HepG2 (cell line): Measurements from ENCODE around the gene CABLES2. TPM values are rescaled to one million over a fixed set of nuclear protein-coding genes. Genes with fewer than 3 reads are reported as not detected.

Experiments
- ATAC-seq: fragments of 200-7000 bp; cut with Tn5 transposase; 3 replicates; pipeline ENCODE4 v1.9.1; 2020; ENCODE audit warnings: mild to moderate bottlenecking, moderate library complexity
- BruUV-seq: library from RNA; stranded (reverse); fragments of 400-500 nt; replicated peaks from 2 replicates; lab custom pipeline; 2021; lab: Mats Ljungman, UMichigan
- CTCF ChIA-PET: fragments of 300-600 bp; formaldehyde crosslinking; extraction: SDS; loops from one replicate; lab custom pipeline; 2021; ENCODE audit warnings: low total read pairs, inconsistent platforms, low intra/inter-chr PET ratio; lab: Yijun Ruan, JAX
- POLR2A ChIA-PET: fragments of 350-600 bp; sonication (Branson Sonifier 250); formaldehyde crosslinking; loops from one replicate; lab custom pipeline; 2020; ENCODE audit warnings: antibody characterized with exemption, inconsistent platforms; lab: Yijun Ruan, JAX
- DNase-seq: peaks from one replicate; pipeline ENCODE4 v3.0.0-alpha.2; 2015; ENCODE audit warnings: low spot score
- FAIRE-seq: peaks from 3 replicates; lab custom pipeline; 2011; peaks lifted over from hg19 to GRCh38; lab: Jason Lieb, UNC
- H2AFZ ChIP-seq: one replicate; pipeline ENCODE4 v1.6.1; 2011; ENCODE audit warnings: low read length, inconsistent platforms
- H3K27ac ChIP-seq: fragments of 300-600 bp; 3 replicates; pipeline ENCODE4 v1.8.0; 2011; ENCODE audit warnings: mixed run types, mild to moderate bottlenecking, mixed read lengths, low read length, inconsistent platforms; ENCODE audit not compliant: insufficient read depth; ENCODE audit errors: extremely low read length
- H3K27me3 ChIP-seq, 2 experiments: fragments of 200-600 bp in 1 of 2; 2 replicates in 1 of 2; 3 replicates in 1 of 2; pipeline versions ENCODE4 v1.6.0 to v1.8.0; 2011; ENCODE audit warnings: low read length in 2 of 2, mild to moderate bottlenecking in 2 of 2, moderate library complexity in 2 of 2, inconsistent platforms in 1 of 2; ENCODE audit not compliant: insufficient read depth in 2 of 2, control insufficient read depth in 1 of 2
- H3K36me3 ChIP-seq, 2 experiments: fragments of 200-600 bp in 1 of 2; replicated peaks in 1 of 2; 2 replicates in 1 of 2; 3 replicates in 1 of 2; pipeline versions ENCODE4 v1.5.1 to v1.8.0; 2011; ENCODE audit warnings: low read length in 2 of 2, inconsistent platforms in 1 of 2; ENCODE audit not compliant: insufficient read depth in 2 of 2, control insufficient read depth in 1 of 2
- H3K4me1 ChIP-seq: 2 replicates; pipeline ENCODE4 v1.5.1; 2012; ENCODE audit warnings: low read length, inconsistent platforms; ENCODE audit not compliant: insufficient read depth
- H3K4me2 ChIP-seq: 2 replicates; pipeline ENCODE4 v1.6.0; 2011; ENCODE audit warnings: low read depth, low read length, inconsistent platforms
- H3K4me3 ChIP-seq, 3 experiments: fragments of 200-600 bp in 1 of 3; sonication (generic), shearing (Covaris generic) in 1 of 3; replicated peaks in 1 of 3; 2 replicates each; pipeline ENCODE4 v1.5.1; 2011 to 2016; ENCODE audit warnings: low read length in 3 of 3, inconsistent platforms in 2 of 3, low read depth in 2 of 3, mild to moderate bottlenecking in 2 of 3, control low read depth in 1 of 3, mixed read lengths in 1 of 3; ENCODE audit not compliant: insufficient read depth in 1 of 3
- H3K79me2 ChIP-seq: one replicate; pipeline ENCODE4 v1.6.1; 2011; ENCODE audit warnings: low read length, inconsistent platforms; ENCODE audit not compliant: insufficient read depth
- H3K9ac ChIP-seq: 2 replicates; pipeline ENCODE4 v1.6.0; 2011; ENCODE audit warnings: mild to moderate bottlenecking, low read depth, low read length, inconsistent platforms; ENCODE audit not compliant: insufficient read depth
- H3K9me3 ChIP-seq: 2 replicates; pipeline ENCODE4 v1.5.1; 2012; ENCODE audit warnings: mild to moderate bottlenecking, low read length
- H4K20me1 ChIP-seq: 2 replicates; pipeline ENCODE4 v1.6.0; 2011; ENCODE audit warnings: inconsistent platforms, mild to moderate bottlenecking, low read length, moderate library complexity; ENCODE audit not compliant: insufficient read depth
- ARNT2 ChIP-seq: sonication (generic); formaldehyde crosslinking; IDR thresholded peaks from 2 replicates; pipeline ENCODE4 v1.8.0; 2022; ENCODE audit warnings: mild to moderate bottlenecking, low read depth, missing genetic modification reagents, moderate library complexity
- ELF1 ChIP-seq: sonication (generic); formaldehyde crosslinking; IDR thresholded peaks from 2 replicates; pipeline ENCODE4 v1.4.0; 2020; ENCODE audit warnings: missing genetic modification reagents
- FOSL1 ChIP-seq: sonication (generic); formaldehyde crosslinking; IDR thresholded peaks from 2 replicates; pipeline ENCODE4 v1.9.0; 2021; ENCODE audit warnings: missing genetic modification reagents, borderline replicate concordance
- KLF12 ChIP-seq: sonication (generic); formaldehyde crosslinking; IDR thresholded peaks from 2 replicates; pipeline ENCODE4 v1.4.0; 2020; ENCODE audit warnings: missing genetic modification reagents, borderline replicate concordance
- LCORL ChIP-seq, 2 experiments: fragments of 450-650 bp in 1 of 2; sonication (generic) in 1 of 2; formaldehyde crosslinking in 1 of 2; IDR thresholded peaks; 2 replicates each; pipeline versions ENCODE4 v1.5.0 to v1.6.1; 2017 to 2020; ENCODE audit warnings: antibody characterized with exemption in 1 of 2, missing genetic modification reagents in 1 of 2
- RAD51 ChIP-seq: fragments of 450-650 bp; IDR thresholded peaks from 2 replicates; pipeline ENCODE4 v1.6.1; 2016; ENCODE audit warnings: borderline replicate concordance
- REPIN1 ChIP-seq: sonication (generic); formaldehyde crosslinking; IDR thresholded peaks from 2 replicates; pipeline ENCODE4 v1.8.0; 2022; ENCODE audit warnings: missing genetic modification reagents, low read depth, mild to moderate bottlenecking, borderline replicate concordance
- REXO4 ChIP-seq: sonication (generic); formaldehyde crosslinking; IDR thresholded peaks from 2 replicates; pipeline ENCODE4 v1.8.0; 2022; ENCODE audit warnings: missing genetic modification reagents, mild to moderate bottlenecking, borderline replicate concordance
- SOX6 ChIP-seq, 2 experiments: fragments of 450-650 bp in 1 of 2; sonication (generic) in 1 of 2; formaldehyde crosslinking in 1 of 2; IDR thresholded peaks; 2 replicates each; pipeline versions ENCODE4 v1.4.0 to v1.6.1; 2017 to 2020; ENCODE audit warnings: antibody characterized with exemption in 1 of 2, mild to moderate bottlenecking in 1 of 2, missing genetic modification reagents in 1 of 2
- SP5 ChIP-seq: IDR thresholded peaks from 2 replicates; pipeline ENCODE4 v1.6.1; 2016; ENCODE audit warnings: low read depth, borderline replicate concordance
- ZNF432 ChIP-seq: sonication (generic); formaldehyde crosslinking; IDR thresholded peaks from 2 replicates; pipeline ENCODE4 v1.5.0; 2020; ENCODE audit warnings: missing genetic modification reagents, mild to moderate bottlenecking, borderline replicate concordance
- WGBS: methylation state at CpG from one replicate; pipeline ENCODE4 v1.1.6; 2017; ENCODE audit warnings: low lambda C conversion rate; 5-methylcytosine and 5-hydroxymethylcytosine counted together
- in situ Hi-C: cut with HindIII; loops from 2 replicates; pipeline ENCODE4 v1.10.0; 2017; ENCODE audit warnings: low pct_unique_long_range_greater_than_20kb; ENCODE audit not compliant: extremely low pct_ligation_motif_present
- intact Hi-C: fragments of 100-400 bp; cut with micrococcal nuclease; formaldehyde crosslinking; loops from one replicate; pipeline ENCODE4 v1.10.0; 2022; ENCODE audit not compliant: unreplicated experiment
- polyA plus RNA-seq, 8 experiments: library from polyadenylated mRNA; depleted of rRNA in 3 of 8; stranded (reverse) in 7 of 8; unstranded in 1 of 8; fragments of >200 nt; fragmentation: Illumina TruSeq in 4 of 8; extraction: Trizol in 4 of 8; gene quantifications; 2 replicates each; pipeline versions ENCODE4 v1.2.1 to v1.2.3, GENCODE V29; 2011 to 2016; ENCODE audit warnings: low read depth in 4 of 8, missing spikeins in 1 of 8, mixed read lengths in 1 of 8; ENCODE audit not compliant: insufficient read depth in 1 of 8
- total RNA-seq, 5 experiments: library from RNA; depleted of rRNA; stranded (reverse); fragments of >200 nt; fragmentation: Illumina TruSeq; extraction: Trizol; gene quantifications; 2 replicates each; pipeline ENCODE4 v1.2.3, GENCODE V29; 2016; ENCODE audit warnings: low read depth in 1 of 5
- TF ChIP-seq, protein P1 (sequence below): sonication (generic); formaldehyde crosslinking; IDR thresholded peaks from 2 replicates; pipeline ENCODE4 v1.4.0; 2020; ENCODE audit warnings: missing genetic modification reagents
- TF ChIP-seq, protein P2 (sequence below): IDR thresholded peaks from 2 replicates; pipeline ENCODE4 v1.4.0; 2020; ENCODE audit warnings: mild to moderate bottlenecking, missing genetic modification reagents
- TF ChIP-seq, protein P3 (sequence below): sonication (generic); formaldehyde crosslinking; conservative IDR thresholded peaks from 2 replicates; pipeline ENCODE4 v1.4.0; 2020; ENCODE audit warnings: missing genetic modification reagents
- TF ChIP-seq, protein P4 (sequence below): sonication (generic); formaldehyde crosslinking; IDR thresholded peaks from 2 replicates; pipeline ENCODE4 v1.5.0; 2020; ENCODE audit warnings: missing genetic modification reagents

Gene CABLES2
- total and polyA plus RNA-seq, 2 of the 13 experiments (the other 11 are each of a cell fraction or from before 2014, with no cell fraction given), result 5.2 to 9.7 TPM

DNA sequence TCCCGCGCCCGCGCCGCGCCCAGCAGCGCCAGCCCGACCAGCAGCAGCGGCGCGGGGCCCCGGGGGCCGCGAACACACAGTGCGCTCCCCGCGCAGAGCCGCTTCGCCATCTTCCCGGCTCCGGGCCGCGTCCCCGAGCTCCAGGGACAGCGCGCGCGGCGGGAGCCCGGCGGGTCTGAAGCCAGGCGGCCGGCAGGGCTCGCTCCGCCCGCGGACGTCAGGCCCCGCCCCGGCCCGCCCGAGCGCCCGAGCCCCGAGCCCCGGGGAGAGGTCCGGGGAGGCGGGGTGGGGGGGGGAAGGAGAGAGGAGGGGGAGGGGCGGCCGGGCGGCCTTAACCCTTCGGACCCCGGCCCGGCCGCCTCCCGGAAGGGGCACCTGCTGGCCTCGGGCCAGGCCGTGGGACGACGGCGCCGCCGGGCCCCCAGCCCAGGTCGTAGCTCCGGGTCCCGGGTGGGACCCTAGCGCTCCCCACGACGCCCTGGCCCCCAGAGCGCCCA lies 39.9 kb downstream of the CABLES2 start, which contains the start of gene LAMA5:
Gene LAMA5 (minus strand): TSS at position 177 of the 497 bp plus-strand sequence. CDS start 67 bp downstream, at position 110.
- BruUV-seq, result no TSS peak
- peak; percentile 55 for DNase-seq
- 2% methylated on average over 46 of the region's 70 CpGs for WGBS
- in situ Hi-C loops (loop anchor here (5.0 kb wide), 1 partner anchor 65 kb away; the partner anchor contains the start of gene ADRM1), intact Hi-C loops (loop anchor here (10.0 kb wide), 1 partner anchor 1598 kb away; the partner anchor contains the start of gene ZNF512B)
- Histone ChIP-seq H2AFZ (no peak within 1 kb of the TSS), H3K79me2 (peaks cover 35% of the 10 kb centered on the region), H3K27me3 (no peaks in the 10 kb centered on the region), H3K9ac (peak within 1 kb of the TSS; percentile 90), H4K20me1 (peaks cover 25% of the 10 kb centered on the region), H3K27ac (peak within 1 kb of the TSS; percentile 95), H3K4me2 (peak within 1 kb of the TSS; percentile 99), H3K9me3 (no peaks in the 10 kb centered on the region), H3K4me1 (peaks cover 84% of the 10 kb centered on the region), H3K36me3 (peaks cover 4 to 6% of the 10 kb centered on the region in 2 experiments; a peak in 2 of 5 replicates), H3K4me3 (peak within 1 kb of the TSS; percentile 76 to 95 (median 91))
- POLR2A ChIA-PET, result interaction anchor here (0.9 to 10.1 kb wide), 14 partner anchors 10 to 300 kb away, joined by 3 to 187 read pairs (median 19); partner anchors contain the start of genes ADRM1 and RPS21
- CTCF ChIA-PET, result interaction anchor here (2.0 to 2.5 kb wide), 2 partner anchors 9 to 65 kb away, joined by 8 to 10 read pairs; partner anchors contain the start of gene ADRM1
- peak; percentile 29 for ATAC-seq
- FAIRE-seq, result no peak
- TF ChIP-seq REPIN1 (0 out of 2 replicates have a peak, but pooled peaks have one; percentile 61), SP5 (CRISPR knock-in tag) (peak; percentile 51; the same call in 1 of the 2 replicates), ZNF432 (peak; percentile 67; the same call in 1 of the 2 replicates), KLF12 (CRISPR knock-in tag) (0 out of 2 replicates have a peak, but pooled peaks have one; percentile 9), FOSL1 (0 out of 2 replicates have a peak, but pooled peaks have one; percentile 5), ARNT2 (CRISPR knock-in tag) (peak; percentile 44; the same call in 1 of the 2 replicates), REXO4 (CRISPR knock-in tag) (0 out of 2 replicates have a peak, but pooled peaks have one; percentile 16), RAD51 (no peak), ELF1 (CRISPR knock-in tag) (no peak), LCORL (IDR thresholded peaks at IDR 0.05) (0 out of 2 replicates have a peak, but pooled peaks have one; percentile 38), LCORL (CRISPR knock-in tag; IDR thresholded peaks at IDR 0.05) (no peak), SOX6 (IDR thresholded peaks at IDR 0.05) (no peak), SOX6 (CRISPR knock-in tag; IDR thresholded peaks at IDR 0.05) (peak; percentile 38; the same call in 1 of the 2 replicates)
- TF ChIP-seq, protein P1, sequence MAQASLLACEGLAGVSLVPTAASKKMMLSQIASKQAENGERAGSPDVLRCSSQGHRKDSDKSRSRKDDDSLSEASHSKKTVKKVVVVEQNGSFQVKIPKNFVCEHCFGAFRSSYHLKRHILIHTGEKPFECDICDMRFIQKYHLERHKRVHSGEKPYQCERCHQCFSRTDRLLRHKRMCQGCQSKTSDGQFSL (CRISPR knock-in tag), result peak; percentile 94
- TF ChIP-seq, protein P2, sequence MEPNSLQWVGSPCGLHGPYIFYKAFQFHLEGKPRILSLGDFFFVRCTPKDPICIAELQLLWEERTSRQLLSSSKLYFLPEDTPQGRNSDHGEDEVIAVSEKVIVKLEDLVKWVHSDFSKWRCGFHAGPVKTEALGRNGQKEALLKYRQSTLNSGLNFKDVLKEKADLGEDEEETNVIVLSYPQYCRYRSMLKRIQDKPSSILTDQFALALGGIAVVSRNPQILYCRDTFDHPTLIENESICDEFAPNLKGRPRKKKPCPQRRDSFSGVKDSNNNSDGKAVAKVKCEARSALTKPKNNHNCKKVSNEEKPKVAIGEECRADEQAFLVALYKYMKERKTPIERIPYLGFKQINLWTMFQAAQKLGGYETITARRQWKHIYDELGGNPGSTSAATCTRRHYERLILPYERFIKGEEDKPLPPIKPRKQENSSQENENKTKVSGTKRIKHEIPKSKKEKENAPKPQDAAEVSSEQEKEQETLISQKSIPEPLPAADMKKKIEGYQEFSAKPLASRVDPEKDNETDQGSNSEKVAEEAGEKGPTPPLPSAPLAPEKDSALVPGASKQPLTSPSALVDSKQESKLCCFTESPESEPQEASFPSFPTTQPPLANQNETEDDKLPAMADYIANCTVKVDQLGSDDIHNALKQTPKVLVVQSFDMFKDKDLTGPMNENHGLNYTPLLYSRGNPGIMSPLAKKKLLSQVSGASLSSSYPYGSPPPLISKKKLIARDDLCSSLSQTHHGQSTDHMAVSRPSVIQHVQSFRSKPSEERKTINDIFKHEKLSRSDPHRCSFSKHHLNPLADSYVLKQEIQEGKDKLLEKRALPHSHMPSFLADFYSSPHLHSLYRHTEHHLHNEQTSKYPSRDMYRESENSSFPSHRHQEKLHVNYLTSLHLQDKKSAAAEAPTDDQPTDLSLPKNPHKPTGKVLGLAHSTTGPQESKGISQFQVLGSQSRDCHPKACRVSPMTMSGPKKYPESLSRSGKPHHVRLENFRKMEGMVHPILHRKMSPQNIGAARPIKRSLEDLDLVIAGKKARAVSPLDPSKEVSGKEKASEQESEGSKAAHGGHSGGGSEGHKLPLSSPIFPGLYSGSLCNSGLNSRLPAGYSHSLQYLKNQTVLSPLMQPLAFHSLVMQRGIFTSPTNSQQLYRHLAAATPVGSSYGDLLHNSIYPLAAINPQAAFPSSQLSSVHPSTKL (CRISPR knock-in tag), result no peak
- TF ChIP-seq, protein P3, sequence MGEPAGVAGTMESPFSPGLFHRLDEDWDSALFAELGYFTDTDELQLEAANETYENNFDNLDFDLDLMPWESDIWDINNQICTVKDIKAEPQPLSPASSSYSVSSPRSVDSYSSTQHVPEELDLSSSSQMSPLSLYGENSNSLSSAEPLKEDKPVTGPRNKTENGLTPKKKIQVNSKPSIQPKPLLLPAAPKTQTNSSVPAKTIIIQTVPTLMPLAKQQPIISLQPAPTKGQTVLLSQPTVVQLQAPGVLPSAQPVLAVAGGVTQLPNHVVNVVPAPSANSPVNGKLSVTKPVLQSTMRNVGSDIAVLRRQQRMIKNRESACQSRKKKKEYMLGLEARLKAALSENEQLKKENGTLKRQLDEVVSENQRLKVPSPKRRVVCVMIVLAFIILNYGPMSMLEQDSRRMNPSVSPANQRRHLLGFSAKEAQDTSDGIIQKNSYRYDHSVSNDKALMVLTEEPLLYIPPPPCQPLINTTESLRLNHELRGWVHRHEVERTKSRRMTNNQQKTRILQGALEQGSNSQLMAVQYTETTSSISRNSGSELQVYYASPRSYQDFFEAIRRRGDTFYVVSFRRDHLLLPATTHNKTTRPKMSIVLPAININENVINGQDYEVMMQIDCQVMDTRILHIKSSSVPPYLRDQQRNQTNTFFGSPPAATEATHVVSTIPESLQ, result peak; percentile 16; the same call in 1 of the 2 replicates
- TF ChIP-seq, protein P4, sequence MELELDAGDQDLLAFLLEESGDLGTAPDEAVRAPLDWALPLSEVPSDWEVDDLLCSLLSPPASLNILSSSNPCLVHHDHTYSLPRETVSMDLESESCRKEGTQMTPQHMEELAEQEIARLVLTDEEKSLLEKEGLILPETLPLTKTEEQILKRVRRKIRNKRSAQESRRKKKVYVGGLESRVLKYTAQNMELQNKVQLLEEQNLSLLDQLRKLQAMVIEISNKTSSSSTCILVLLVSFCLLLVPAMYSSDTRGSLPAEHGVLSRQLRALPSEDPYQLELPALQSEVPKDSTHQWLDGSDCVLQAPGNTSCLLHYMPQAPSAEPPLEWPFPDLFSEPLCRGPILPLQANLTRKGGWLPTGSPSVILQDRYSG (CRISPR knock-in tag), result 0 out of 2 replicates have a peak, but pooled peaks have one; percentile 18
